GM21576 (cell line): ENCODE measurements around the gene OMG.
"Not testable (repeated sequence)": the region's sequence is repeated elsewhere in the genome, so short reads cannot be mapped to it uniquely, and the experiment has no call there.

Experiments used
- ATAC-seq: cut with Tn5 transposase; IDR thresholded peaks from one replicate; pipeline ENCODE4 v1.9.1; 2021; ENCODE audit warnings: mild to moderate bottlenecking, moderate library complexity; ENCODE audit not compliant: unreplicated experiment

The OMG gene

GRCh38 chr17:31309556-31309955 is 12.5 kb upstream of the OMG start:
- ATAC-seq = no peak

DNA sequence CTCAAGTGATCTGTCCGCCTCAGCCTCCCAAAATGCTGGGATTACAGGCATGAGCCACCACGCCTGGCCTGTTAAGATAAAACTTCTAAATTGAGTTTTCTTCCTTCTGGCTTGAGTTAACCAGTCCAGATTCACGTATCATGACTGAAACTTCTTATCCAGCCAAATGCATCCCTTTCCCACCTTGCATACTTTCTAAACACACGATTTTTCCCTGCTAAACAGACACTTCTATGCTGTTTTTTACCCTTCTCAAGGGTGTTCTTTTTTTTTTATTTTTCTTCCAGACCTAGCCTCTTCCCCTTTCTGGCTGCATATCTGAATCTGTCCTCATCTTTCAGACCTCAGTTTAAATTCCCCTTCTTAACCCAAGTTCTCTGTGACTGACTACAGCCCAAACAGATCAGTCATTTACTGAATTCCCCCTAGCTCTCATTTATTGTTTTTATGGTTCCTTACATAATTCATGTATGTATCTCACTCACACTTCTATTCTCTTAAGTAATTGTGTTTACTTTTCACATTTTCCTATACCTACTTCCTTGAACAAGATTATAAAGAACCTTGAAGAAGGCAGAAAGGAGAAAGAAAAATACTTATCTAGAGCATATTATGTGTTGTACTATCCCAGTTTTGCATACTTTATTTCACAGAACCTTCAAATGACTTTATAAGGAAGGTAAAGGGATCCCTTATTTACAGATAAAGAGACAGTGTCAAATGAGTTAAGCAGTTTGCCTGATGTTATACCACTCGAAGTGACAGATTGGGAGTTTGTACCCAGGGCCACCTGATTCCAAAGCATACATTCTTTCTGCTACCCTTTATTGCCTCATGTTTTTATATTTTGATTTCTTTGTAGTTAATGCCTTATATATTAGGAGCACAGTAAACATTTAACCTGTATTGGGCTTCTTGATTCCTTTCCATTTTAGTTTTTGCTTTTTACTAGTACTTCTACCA is 11.6 kb upstream of the OMG start:
- ATAC-seq = no peak

GRCh38 chr17:31307640-31308039 is 10.6 kb upstream of the OMG start:
- no peak for ATAC-seq

DNA sequence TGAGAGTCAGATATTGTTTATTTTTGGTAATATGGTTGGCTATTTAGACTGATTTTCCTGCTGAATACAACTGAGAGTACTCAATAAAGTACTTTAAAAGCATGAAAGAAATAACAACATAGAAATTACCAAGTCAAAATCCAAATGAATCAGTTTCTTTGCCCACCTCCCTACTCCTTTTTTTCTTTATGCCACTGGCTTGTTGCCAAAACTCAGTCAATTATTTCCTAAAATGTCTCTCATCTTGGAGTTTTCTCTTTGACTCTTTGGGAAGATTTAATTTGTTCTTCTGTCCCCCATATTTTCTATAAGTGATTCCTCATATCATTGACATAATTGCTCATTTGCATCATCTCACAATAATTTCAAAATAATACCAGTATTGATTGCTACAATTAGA is 2.6 kb upstream of the OMG start:
- no peak for ATAC-seq

DNA sequence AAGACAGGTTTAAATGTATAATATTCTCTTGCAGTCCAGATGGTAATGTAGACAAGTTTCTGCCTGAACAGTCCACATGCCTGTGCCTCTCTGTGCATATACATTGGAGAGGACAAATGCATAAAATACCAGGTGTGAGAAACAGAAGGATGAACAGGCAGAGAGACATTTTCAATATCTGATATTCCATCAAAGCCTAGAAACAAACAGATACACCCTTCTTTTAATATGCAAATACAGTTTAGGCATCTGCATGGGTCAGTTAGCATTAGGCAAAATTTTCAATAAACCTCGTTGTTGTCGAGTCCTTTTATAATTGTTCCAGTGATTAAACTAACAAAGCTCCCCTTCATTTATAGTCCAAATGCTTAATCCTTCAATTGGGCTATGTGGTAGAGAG is 897 bp downstream of the OMG start:
- ATAC-seq = no peak

DNA sequence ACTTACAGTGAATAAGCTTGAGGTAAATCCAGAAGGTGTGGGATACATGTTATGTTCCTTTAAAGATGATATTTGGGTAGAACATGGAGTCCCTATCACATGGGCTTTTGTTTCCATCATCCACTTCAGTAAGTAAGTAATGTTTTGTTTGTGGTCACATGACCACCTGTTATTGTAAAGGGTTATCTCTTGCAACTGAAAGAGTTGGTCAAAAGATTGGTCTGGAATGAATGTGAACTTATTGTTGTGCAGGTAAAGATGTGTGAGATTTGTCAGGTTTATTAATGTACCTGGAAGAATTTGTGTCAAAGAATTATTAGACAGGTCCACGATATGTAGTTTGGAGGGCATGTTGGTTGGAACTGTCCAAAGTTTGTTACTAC is 1.6 kb downstream of the OMG start:
- no peak for ATAC-seq

- ATAC-seq = no peak
Measured at GRCh38 chr17:31294820-31295488, 2.1 kb downstream of the OMG start.

GRCh38 chr17:31294231-31294630 is 2.8 kb downstream of the OMG start:
- ATAC-seq = no peak

- ATAC-seq = no peak
Measured at GRCh38 chr17:31293581-31293980, 3.5 kb downstream of the OMG start.

GRCh38 chr17:31291820-31292219 is 5.2 kb downstream of the OMG start:
- ATAC-seq = no peak

GRCh38 chr17:31289790-31290189 is 7.2 kb downstream of the OMG start:
- no peak for ATAC-seq

- not testable (repeated sequence) for ATAC-seq
Measured at GRCh38 chr17:31287932-31288331, 9.1 kb downstream of the OMG start.

- ATAC-seq = no peak
Measured at GRCh38 chr17:31286587-31286986, 10.5 kb downstream of the OMG start.

DNA sequence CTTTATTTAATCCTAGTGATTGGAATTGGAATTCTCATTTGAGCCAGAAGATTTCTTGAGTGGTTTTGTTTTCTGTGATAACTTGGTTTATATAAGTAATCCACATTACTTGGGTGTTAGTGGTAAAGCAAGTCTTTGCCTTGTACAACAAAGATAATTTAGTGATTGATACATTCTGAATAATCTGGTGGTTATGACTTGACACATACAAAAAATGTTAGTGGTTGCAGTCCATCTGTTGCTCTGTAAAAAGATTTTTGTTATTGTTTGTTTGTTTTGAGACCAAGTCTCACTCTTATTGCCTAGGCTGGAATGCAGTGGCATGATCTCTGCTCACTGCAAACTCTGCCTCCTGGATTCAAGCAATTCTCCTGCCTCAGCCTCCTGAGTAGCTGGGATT is 13.2 kb downstream of the OMG start:
- ATAC-seq = no peak

- no peak for ATAC-seq
Measured at GRCh38 chr17:31281061-31281460, 16.0 kb downstream of the OMG start.

DNA sequence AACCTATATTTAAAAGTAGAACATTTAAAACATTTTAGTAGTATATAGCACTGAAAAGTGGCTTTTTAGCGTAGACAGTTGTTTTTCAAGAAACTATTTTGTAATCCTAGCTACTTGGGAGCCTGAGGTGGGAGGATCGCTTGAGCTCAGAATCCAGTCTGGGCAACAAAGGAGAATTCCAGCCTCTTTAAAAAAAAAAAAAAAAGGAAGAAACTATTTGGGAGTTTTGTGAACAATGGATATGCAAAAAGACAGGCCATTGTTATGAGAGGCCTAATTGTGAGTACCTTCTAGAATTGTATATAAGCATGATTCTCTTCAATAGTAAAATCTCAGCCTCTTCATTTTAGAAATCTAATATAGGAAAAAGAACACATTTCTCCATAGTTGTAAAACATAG is 17.6 kb downstream of the OMG start:
- no peak for ATAC-seq

GRCh38 chr17:31275116-31275515 is 21.9 kb downstream of the OMG start:
- ATAC-seq = no peak

GRCh38 chr17:31274252-31274651 is 22.8 kb downstream of the OMG start:
- no peak for ATAC-seq

- no peak for ATAC-seq
Measured at GRCh38 chr17:31273516-31273915, 23.5 kb downstream of the OMG start.

DNA sequence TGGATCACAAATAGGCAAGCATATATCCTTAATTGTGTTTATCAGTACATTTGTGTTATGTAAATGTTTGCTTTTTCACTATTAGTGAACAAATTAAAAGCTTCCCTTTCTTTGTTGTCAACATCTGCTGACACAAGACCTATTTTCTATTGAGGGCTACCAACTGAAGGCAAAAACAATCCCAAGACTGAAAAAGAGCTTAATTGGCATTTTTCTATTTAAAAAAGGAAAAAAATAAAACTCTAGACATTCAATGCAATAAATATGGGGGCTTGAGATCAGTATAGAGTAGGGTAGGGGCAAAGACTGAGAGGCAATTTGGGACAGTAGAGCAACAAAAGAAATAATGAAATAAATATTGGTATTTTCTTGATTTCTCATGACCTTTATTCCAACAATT is 24.2 kb downstream of the OMG start:
- no peak for ATAC-seq

- ATAC-seq = no peak
Measured at GRCh38 chr17:31272236-31272635, 24.8 kb downstream of the OMG start.

GRCh38 chr17:31269578-31269983 is 27.5 kb downstream of the OMG start:
- no peak for ATAC-seq
